Measurements from ENCODE around the gene TBC1D10B. TPM values are rescaled to one million over a fixed set of nuclear protein-coding genes. Genes with fewer than 3 reads are reported as not detected.
"Not testable (repeated sequence)": the region's sequence is repeated elsewhere in the genome, so short reads cannot be mapped to it uniquely, and the experiment has no call there.

TBC1D10B gene
- total RNA-seq, 2 experiments from 2014 or later = 69.2 TPM

DNA sequence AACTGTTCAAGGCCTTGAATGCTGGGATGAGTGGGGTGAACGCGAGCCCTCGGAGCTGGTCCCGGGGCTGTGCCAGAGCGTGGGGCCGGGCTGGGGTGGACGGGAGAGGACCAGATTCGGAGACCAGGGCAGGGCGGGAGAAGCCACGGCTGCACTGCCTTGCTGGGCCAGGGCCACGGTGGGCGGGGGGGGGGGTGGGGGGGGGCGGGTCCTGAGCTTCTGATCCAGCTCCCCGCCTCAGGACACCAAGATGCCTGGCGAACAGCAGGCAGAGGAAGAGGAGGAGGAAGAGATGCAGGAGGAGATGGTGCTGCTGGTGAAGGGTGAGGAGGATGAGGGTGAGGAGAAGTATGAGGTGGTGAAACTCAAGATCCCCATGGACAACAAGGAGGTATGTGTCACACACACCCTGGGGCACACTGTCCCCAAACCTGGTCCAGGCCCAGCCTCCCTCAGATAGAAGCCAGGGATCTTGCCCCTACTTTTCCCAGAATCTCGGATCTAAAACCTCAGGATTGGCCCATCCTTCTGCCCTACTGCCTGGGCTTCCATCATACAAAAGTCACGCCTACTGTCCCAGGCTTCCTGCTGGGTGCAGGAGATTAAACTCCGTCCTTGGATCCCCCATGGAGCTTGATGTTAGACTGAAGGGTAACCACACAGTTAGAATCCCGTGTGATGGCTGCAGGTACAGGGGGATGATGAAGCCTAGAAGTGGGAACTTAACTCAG is 37.7 kb upstream of the TBC1D10B start:
- Mint-ChIP-seq H3K4me1 (peaks cover 38% of the 10 kb centered on the region), H3K36me3 (ENCODE audit: low read depth) (peaks cover 8% of the 10 kb centered on the region), H3K27me3 (peaks cover 3% of the 10 kb centered on the region), H3K27ac (peak overlapping the region; percentile 53), H3K9me3 (no peaks in the 10 kb centered on the region), H3K4me3 (peak overlapping the region; percentile 89)
- no peak for DNase-seq
- POLR2A ChIA-PET = interaction anchor here (0.9 to 4.4 kb wide), 21 partner anchors 9 to 341 kb away, joined by 3 to 33 read pairs (median 6); partner anchors contain the start of genes CORO1A, DCTPP1, FBRS and SEPTIN1
- CTCF ChIA-PET = interaction anchor here (0.6 to 4.7 kb wide), 15 partner anchors 10 to 316 kb away, joined by 3 to 50 read pairs (median 6); partner anchors contain the start of genes DCTPP1, PRR14, SEPTIN1 and TBC1D10B

DNA sequence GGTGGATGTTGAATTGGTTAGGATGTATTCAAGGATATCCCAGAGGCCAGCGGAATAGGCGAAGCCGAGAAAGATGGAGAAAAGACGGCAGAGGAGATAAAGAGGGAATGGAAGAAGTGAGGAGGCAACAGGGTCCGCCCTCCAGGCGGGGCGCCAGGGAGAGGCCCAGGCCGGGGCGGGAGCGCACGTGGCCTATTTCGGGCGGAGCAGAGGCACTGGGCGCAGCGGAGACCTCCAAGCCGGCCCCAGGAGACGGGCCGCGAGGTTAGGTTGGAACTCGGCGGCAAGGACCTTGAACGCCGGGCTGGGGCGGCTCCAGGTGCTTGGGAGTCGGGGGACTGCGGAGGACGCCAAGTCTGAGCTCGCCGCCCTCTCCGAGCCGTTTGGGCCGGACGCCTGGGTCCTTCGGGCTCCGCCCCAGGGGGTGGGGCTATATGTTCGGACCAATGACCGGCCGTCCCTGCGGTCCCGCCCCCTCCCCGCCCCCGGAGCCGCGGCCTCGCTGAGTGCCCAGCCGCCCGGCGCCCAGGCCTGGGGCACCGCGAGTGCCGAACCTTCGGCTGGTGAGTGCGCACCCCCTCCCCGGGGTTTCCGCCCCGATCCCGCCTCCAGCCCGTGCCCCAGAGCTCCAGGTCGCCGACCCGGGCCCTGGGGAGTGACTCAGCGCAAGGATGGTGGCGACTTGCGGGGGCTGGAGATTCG is 37.0 kb upstream of the TBC1D10B start, which contains the start of gene ZNF771:
Gene ZNF771 (plus strand): TSS at position 505 of the 702 bp plus-strand sequence. CDS start 448 bp downstream, outside the sequence.
- Mint-ChIP-seq H3K9me3 (no peaks in the 10 kb centered on the region), H3K27ac (peak within 1 kb of the TSS; percentile 79), H3K4me3 (peak within 1 kb of the TSS; percentile 89), H3K36me3 (ENCODE audit: low read depth) (peaks cover 8% of the 10 kb centered on the region), H3K27me3 (peaks cover 3% of the 10 kb centered on the region), H3K4me1 (peaks cover 37% of the 10 kb centered on the region)
- POLR2A ChIA-PET = interaction anchor here (0.7 to 4.4 kb wide), 22 partner anchors 8 to 340 kb away, joined by 3 to 33 read pairs (median 6); partner anchors contain the start of genes CORO1A, DCTPP1, FBRS and SEPTIN1
- DNase-seq = peak; percentile 92
- CTCF ChIA-PET = interaction anchor here (0.6 to 4.7 kb wide), 13 partner anchors 10 to 315 kb away, joined by 3 to 50 read pairs (median 3); partner anchors contain the start of genes DCTPP1, SEPTIN1, TBC1D10B and ZNF48

DNA sequence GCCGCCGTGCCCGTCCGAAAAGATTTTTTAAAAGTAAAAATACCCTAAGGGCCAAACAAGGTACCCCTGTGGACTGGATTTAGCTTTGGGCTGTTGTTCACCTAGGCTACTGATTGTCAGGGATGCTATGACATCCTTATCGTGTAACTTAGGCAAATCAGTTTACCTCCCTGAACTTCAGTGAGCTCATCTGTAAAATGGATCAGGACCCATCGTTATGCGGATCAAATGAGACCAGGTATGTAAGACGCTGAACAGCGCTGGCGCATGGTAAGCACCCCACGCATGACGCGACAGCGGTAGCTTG is 36.5 kb upstream of the TBC1D10B start:
- Mint-ChIP-seq H3K27me3 (peaks cover 3% of the 10 kb centered on the region), H3K27ac (peak overlapping the region; percentile 79), H3K4me1 (peaks cover 33% of the 10 kb centered on the region), H3K9me3 (no peaks in the 10 kb centered on the region), H3K36me3 (ENCODE audit: low read depth) (peaks cover 3% of the 10 kb centered on the region), H3K4me3 (peak overlapping the region; percentile 89)
- CTCF ChIA-PET = interaction anchor here (0.9 to 4.7 kb wide), 10 partner anchors 9 to 264 kb away, joined by 3 to 50 read pairs (median 3); partner anchors contain the start of genes DCTPP1, SEPTIN1, TBC1D10B and ZNF48
- POLR2A ChIA-PET = interaction anchor here (0.7 to 4.4 kb wide), 18 partner anchors 8 to 264 kb away, joined by 3 to 33 read pairs (median 6); partner anchors contain the start of genes CORO1A, DCTPP1, FBRS and SEPTIN1
- no peak for DNase-seq

DNA sequence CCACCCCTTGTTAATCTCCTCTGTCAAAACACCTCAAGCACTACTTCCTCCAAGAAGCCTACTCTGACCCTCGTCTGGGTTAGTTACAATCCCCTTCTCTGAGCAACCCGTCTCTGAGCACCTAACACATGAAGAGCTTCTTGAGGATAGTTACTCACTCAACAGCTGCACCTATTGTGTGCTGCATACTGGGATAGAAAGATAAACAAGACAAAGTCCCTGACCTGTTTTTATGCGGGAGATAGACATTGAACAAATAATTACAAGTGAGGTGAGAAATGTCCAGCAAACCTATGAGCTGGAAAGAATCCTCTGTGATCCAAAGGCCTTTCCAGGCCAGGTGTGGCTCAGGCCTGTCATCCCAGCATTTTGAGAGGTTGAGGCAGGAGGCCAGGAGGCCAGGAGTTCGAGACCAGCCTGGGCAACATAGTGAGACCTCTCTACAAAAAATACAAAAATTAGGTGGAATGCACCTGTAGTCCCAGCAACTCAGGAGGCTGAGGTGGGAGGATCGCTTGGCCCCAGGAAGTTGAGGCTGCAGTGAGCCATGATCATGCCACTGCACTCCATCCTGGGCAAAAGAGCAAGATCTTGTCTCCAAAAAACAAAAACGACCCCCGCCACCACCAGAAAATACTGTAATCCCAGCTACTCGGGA is 31.6 kb upstream of the TBC1D10B start:
- Mint-ChIP-seq H3K9me3 (no peaks in the 10 kb centered on the region), H3K27me3 (peaks cover 3% of the 10 kb centered on the region), H3K36me3 (ENCODE audit: low read depth) (peaks cover 18% of the 10 kb centered on the region), H3K4me3 (peak overlapping the region; percentile 82), H3K27ac (peak overlapping the region; percentile 41), H3K4me1 (peaks cover 37% of the 10 kb centered on the region)
- DNase-seq = no peak
- ChIA-PET POLR2A (interaction anchor here (0.6 to 4.3 kb wide), 4 partner anchors 12 to 217 kb away, joined by 3 to 25 read pairs (median 4); partner anchors contain the start of gene SEPTIN1), CTCF (interaction anchor here (1.2 to 1.9 kb wide), 2 partner anchors 19 to 28 kb away, joined by 3 to 5 read pairs; partner anchors contain the start of genes DCTPP1 and SEPTIN1)

DNA sequence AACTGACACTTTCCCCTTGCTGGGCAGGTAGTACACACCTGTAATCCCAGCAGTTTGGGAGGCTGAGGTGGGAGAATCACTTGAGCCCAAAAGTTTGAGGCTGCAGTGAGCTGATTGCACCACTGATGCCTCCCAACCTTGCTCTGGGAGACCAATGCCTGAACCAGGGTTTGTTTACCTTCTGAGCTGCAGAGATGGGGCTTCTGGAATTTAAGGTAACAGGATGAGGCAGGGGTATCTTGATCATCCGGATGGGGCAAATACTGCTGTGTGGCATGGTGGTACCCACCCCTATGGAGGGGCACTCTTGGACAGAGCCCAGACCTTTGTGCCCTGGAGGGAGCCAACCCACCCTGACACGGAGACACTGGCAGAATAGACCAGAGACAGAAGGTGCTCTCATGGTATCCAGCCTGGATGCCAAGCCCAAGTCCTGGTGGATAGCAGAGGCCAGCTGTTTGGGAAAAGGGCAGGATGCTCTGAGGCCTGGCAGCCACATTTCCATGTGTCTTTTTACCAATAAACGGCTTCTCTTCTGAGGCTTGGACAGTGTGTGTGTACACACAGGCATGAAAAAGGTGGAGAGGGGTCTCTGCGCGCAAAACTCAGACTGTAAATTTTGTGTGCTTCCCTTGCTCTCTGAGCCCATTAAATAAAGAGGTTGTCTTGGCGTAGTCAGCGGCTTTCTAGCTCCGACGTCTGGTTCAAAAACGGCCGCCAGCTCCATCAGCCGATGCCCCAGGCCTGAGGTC is 29.3 kb upstream of the TBC1D10B start:
- Mint-ChIP-seq H3K27me3 (peaks cover 3% of the 10 kb centered on the region), H3K9me3 (no peaks in the 10 kb centered on the region), H3K27ac (peak overlapping the region; percentile 76), H3K4me3 (peak overlapping the region; percentile 82), H3K36me3 (ENCODE audit: low read depth) (peaks cover 20% of the 10 kb centered on the region), H3K4me1 (peaks cover 44% of the 10 kb centered on the region)
- POLR2A ChIA-PET = interaction anchor here (0.6 to 4.3 kb wide), 2 partner anchors 17 to 136 kb away, joined by 3 to 25 read pairs; partner anchors contain the start of gene SEPTIN1
- no peak for DNase-seq
- CTCF ChIA-PET = interaction anchor here (2.5 kb wide), 1 partner anchor 10 kb away, joined by 10 read pairs; no protein-coding TSS in a partner anchor

DNA sequence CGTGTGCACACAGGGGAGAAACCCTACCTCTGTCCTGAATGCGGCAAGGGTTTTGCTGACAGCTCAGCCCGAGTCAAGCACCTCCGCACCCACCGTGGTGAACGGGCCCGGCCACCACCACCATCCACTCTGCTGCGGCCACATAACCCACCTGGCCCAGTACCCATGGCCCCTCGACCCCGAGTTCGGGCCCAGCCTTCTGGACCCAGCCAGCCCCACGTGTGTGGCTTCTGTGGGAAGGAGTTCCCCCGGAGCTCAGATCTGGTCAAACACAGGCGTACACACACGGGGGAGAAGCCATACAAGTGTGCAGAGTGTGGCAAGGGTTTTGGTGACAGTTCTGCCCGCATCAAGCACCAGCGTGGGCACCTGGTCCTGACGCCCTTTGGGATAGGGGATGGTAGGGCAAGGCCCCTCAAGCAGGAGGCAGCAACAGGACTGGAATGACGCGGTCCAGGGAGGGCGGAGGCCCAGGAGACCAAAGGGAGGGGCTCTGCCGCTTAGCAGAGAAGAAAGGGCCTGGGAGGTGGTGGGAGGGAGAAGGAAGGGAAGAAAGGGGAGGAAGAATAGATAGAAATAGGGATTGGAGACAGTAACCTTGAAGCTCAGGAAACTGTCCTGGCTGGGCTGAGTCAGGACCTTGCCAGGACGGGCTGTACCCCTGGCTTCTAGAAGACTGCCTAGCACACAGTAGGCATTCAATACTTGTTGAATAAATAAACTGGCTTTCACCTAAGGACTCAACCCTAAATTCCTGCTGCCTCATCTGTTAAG is 28.6 kb upstream of the TBC1D10B start:
- H3K4me3 Mint-ChIP-seq = peak overlapping the region; percentile 82
- H3K36me3 Mint-ChIP-seq (ENCODE audit: low read depth) = peaks cover 20% of the 10 kb centered on the region
- H3K27ac Mint-ChIP-seq = no peak overlapping the region

DNA sequence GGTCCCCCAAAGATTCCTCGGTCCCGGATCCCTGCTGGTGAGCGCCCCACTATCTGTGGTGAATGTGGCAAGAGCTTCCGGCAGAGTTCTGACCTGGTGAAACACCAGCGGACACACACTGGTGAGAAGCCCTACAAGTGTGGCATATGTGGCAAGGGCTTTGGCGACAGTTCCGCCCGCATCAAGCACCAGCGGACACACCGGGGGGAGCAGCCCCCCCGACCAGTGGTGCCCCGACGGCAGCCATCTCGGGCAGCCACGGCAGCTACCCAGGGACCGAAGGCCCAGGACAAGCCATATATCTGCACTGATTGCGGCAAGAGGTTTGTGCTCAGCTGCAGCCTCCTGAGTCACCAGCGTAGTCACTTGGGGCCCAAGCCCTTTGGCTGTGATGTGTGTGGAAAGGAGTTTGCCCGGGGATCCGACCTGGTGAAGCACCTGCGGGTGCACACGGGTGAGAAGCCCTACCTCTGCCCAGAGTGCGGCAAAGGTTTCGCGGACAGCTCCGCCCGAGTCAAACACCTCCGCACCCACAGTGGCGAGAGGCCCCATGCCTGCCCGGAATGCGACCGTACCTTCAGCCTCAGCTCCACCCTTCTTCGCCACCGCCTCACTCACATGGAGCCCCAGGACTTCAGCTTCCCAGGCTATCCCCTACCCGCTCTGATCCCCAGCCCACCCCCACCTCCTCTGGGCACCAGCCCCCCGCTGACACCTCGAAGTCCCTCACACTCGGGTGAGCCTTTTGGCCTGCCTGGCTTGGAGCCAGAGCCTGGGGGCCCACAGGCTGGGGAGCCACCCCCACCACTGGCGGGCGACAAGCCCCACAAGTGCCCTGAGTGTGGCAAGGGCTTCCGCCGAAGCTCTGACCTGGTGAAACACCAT is 27.7 kb upstream of the TBC1D10B start:
- POLR2A ChIA-PET = interaction anchor here (1.0 to 5.6 kb wide), 2 partner anchors 9 to 16 kb away, joined by 6 to 64 read pairs; partner anchors contain the start of genes SEPTIN1 and ZNF771
- no peak for DNase-seq
- H3K4me3 Mint-ChIP-seq = no peak overlapping the region

More for the DNA sequence above, 28.6 kb upstream of the TBC1D10B start:
- no peak for DNase-seq
- no peaks in the 10 kb centered on the region for H3K9me3 Mint-ChIP-seq
- ChIA-PET CTCF (interaction anchor here (1.6 to 2.5 kb wide), 2 partner anchors 11 to 31 kb away, joined by 5 to 10 read pairs; partner anchors contain the start of gene DCTPP1), POLR2A (interaction anchor here (0.6 to 5.6 kb wide), 4 partner anchors 8 to 137 kb away, joined by 3 to 64 read pairs (median 16); partner anchors contain the start of genes SEPTIN1 and ZNF771)
- H3K27me3 Mint-ChIP-seq = no peaks in the 10 kb centered on the region
- H3K4me1 Mint-ChIP-seq = peaks cover 47% of the 10 kb centered on the region

DNA sequence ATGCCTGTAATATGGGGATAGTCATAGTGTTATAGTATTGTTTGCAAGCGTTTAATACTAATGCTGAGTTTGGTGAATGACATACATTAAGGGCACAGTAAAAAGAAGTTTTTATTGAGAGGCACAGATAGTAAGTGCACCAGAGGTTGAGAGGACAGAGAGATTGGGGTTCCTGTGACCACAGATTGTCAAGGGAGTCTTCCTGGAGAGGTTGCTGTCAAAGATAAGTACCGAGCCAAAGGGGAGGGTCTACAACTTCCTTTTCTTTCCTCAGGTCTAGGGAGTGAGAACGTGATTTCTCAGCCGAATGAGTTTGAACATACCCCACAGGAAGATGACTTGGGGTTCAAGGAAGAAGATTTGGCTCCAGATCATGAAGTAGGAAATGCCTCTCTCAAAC is 26.8 kb upstream of the TBC1D10B start:
- CTCF ChIA-PET = interaction anchor here (0.9 to 1.6 kb wide), 2 partner anchors 33 to 198 kb away, joined by 4 to 5 read pairs; partner anchors contain the start of gene DCTPP1
- Mint-ChIP-seq H3K4me3 (peak overlapping the region; percentile 83), H3K4me1 (peaks cover 47% of the 10 kb centered on the region), H3K27me3 (no peaks in the 10 kb centered on the region), H3K27ac (peak overlapping the region; percentile 4), H3K9me3 (no peaks in the 10 kb centered on the region), H3K36me3 (ENCODE audit: low read depth) (peaks cover 20% of the 10 kb centered on the region)
- no peak for DNase-seq
- POLR2A ChIA-PET = interaction anchor here (1.8 to 5.6 kb wide), 2 partner anchors 15 to 21 kb away, joined by 5 to 64 read pairs; partner anchors contain the start of gene SEPTIN1

More for the DNA sequence above, 27.7 kb upstream of the TBC1D10B start:
- H3K4me1 Mint-ChIP-seq = peaks cover 47% of the 10 kb centered on the region
- H3K9me3 Mint-ChIP-seq = no peaks in the 10 kb centered on the region
- no peak overlapping the region for H3K27ac Mint-ChIP-seq
- peaks cover 20% of the 10 kb centered on the region for H3K36me3 Mint-ChIP-seq (ENCODE audit: low read depth)
- no peaks in the 10 kb centered on the region for H3K27me3 Mint-ChIP-seq
- CTCF ChIA-PET = interaction anchor here (1.6 kb wide), 1 partner anchor 32 kb away, joined by 5 read pairs; the partner anchor contains the start of gene DCTPP1

DNA sequence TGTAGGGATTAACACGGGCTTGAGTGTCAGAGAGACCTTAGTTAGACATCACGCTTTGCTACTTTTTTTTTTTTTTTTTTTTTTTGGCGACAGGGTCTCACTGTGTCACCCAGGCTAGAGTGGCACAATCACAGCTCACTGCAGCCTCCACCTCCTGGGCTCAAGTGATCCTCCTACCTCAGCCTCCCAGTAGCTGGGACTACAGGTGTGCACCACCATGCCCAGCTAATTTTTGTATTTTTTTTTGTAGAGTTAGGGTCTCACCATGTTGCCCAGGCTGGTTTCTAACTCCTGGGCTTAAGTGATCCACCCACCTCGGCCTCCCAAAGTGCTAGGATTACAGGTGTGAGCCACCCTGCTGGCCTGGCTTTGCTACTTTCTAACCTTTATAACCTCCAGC is 26.3 kb upstream of the TBC1D10B start:
- not testable (repeated sequence) for H3K9me3 Mint-ChIP-seq, DNase-seq, H3K27me3 Mint-ChIP-seq, H3K27ac Mint-ChIP-seq
- H3K4me3 Mint-ChIP-seq = peak overlapping the region; percentile 83
- H3K4me1 Mint-ChIP-seq = peaks cover 45% of the 10 kb centered on the region
- CTCF ChIA-PET = interaction anchor here (0.7 to 2.6 kb wide), 7 partner anchors 13 to 198 kb away, joined by 3 to 17 read pairs (median 6); partner anchors contain the start of gene SEPTIN1
- H3K36me3 Mint-ChIP-seq (ENCODE audit: low read depth) = peaks cover 20% of the 10 kb centered on the region
- POLR2A ChIA-PET = interaction anchor here (1.1 to 5.6 kb wide), 8 partner anchors 8 to 137 kb away, joined by 3 to 64 read pairs (median 8); partner anchors contain the start of genes SEPTIN1 and ZNF771
